Neural progenitor cell (in vitro differentiated cells): ENCODE data around the gene G6PD. TPM values are rescaled to one million over a fixed set of nuclear protein-coding genes. Genes with fewer than 3 reads are reported as not detected.

Experiments used
- DNase-seq: peaks from one replicate; pipeline ENCODE4 v3.0.0-alpha.2; 2016; ENCODE audit warnings: low spot score
- H2AFZ ChIP-seq: fragments of 200-600 bp; sonication (generic); replicated peaks from 2 replicates; pipeline ENCODE4 v1.6.1; 2016; ENCODE audit warnings: antibody characterized with exemption
- H3F3A ChIP-seq: fragments of 200-600 bp; sonication (generic); 2 replicates; pipeline ENCODE4 v1.6.1; 2016; ENCODE audit warnings: antibody characterized with exemption, low read depth
- H3K27ac ChIP-seq: fragments of 200-600 bp; sonication (generic); 2 replicates; pipeline ENCODE4 v1.5.1; 2016; ENCODE audit warnings: mild to moderate bottlenecking
- H3K27me3 ChIP-seq: fragments of 200-600 bp; sonication (generic); 2 replicates; pipeline ENCODE4 v1.6.1; 2016; ENCODE audit warnings: mild to moderate bottlenecking, moderate library complexity
- H3K36me3 ChIP-seq: fragments of 200-600 bp; sonication (generic); 2 replicates; pipeline ENCODE4 v1.5.1; 2016
- H3K4me1 ChIP-seq: fragments of 200-600 bp; sonication (generic); 2 replicates; pipeline ENCODE4 v1.6.1; 2016; ENCODE audit warnings: mixed run types
- H3K4me2 ChIP-seq: fragments of 200-600 bp; sonication (generic); 2 replicates; pipeline ENCODE4 v1.6.1; 2016
- H3K4me3 ChIP-seq: fragments of 200-600 bp; sonication (generic); 2 replicates; pipeline ENCODE4 v1.5.1; 2016
- H3K79me2 ChIP-seq: fragments of 200-600 bp; sonication (generic); 2 replicates; pipeline ENCODE4 v1.6.1; 2016; ENCODE audit warnings: low read depth
- H3K9ac ChIP-seq: fragments of 200-600 bp; sonication (generic); 2 replicates; pipeline ENCODE4 v1.6.1; 2016
- H3K9me3 ChIP-seq: fragments of 200-600 bp; sonication (generic); 2 replicates; pipeline ENCODE4 v1.5.1; 2016; ENCODE audit warnings: low read depth
- H4K20me1 ChIP-seq: fragments of 200-600 bp; sonication (generic); 2 replicates; pipeline ENCODE4 v1.6.1; 2016; ENCODE audit warnings: low read depth
- H3K27ac Mint-ChIP-seq: 3 replicates; pipeline ENCODE4 v1.8.0; 2021; ENCODE audit warnings: mixed read lengths
- H3K27me3 Mint-ChIP-seq: 2 replicates; pipeline ENCODE4 v1.8.0; 2022; ENCODE audit warnings: low read depth, mild to moderate bottlenecking, inconsistent platforms, moderate library complexity, mixed read lengths; ENCODE audit not compliant: insufficient read depth
- H3K36me3 Mint-ChIP-seq: 3 replicates; pipeline ENCODE4 v1.8.0; 2021; ENCODE audit warnings: mixed read lengths
- H3K4me1 Mint-ChIP-seq: 3 replicates; pipeline ENCODE4 v1.8.0; 2021; ENCODE audit warnings: mixed read lengths
- H3K4me3 Mint-ChIP-seq: 3 replicates; pipeline ENCODE4 v1.8.0; 2021; ENCODE audit warnings: mild to moderate bottlenecking, moderate library complexity, mixed read lengths
- H3K9me3 Mint-ChIP-seq: 3 replicates; pipeline ENCODE4 v1.8.0; 2020; ENCODE audit warnings: mixed read lengths
- EZH2 ChIP-seq: fragments of 200-600 bp; sonication (generic); IDR thresholded peaks from 2 replicates; pipeline ENCODE4 v1.6.1; 2017; ENCODE audit warnings: antibody characterized with exemption, mild to moderate bottlenecking, moderate library complexity
- EZH2phosphoT487 ChIP-seq: fragments of 200-600 bp; sonication (generic); IDR thresholded peaks from 2 replicates; pipeline ENCODE4 v1.6.1; 2017; ENCODE audit warnings: antibody characterized with exemption
- total RNA-seq: library from RNA; depleted of rRNA; stranded (reverse); fragments of >200 nt; gene quantifications from 2 replicates; pipeline ENCODE4 v1.2.3, GENCODE V29; 2015; ENCODE audit warnings: low replicate concordance
- TF ChIP-seq, protein P1 (sequence below): fragments of 200-600 bp; sonication (generic); IDR thresholded peaks from 2 replicates; pipeline ENCODE4 v1.5.1; 2017; ENCODE audit warnings: antibody characterized with exemption, mild to moderate bottlenecking

The G6PD gene
- total RNA-seq, 1 donor from 2014 or later = 21.6 TPM

- peaks cover 7% of the 10 kb centered on the region for H3K27me3 Mint-ChIP-seq
- peaks cover 3% of the 10 kb centered on the region for H3F3A ChIP-seq
- H3K9ac ChIP-seq = no peak overlapping the region
- no peaks in the 10 kb centered on the region for H3K4me1 ChIP-seq
- H3K9me3 Mint-ChIP-seq = peaks cover 17% of the 10 kb centered on the region
- H2AFZ ChIP-seq = no peak overlapping the region
- peaks cover 6% of the 10 kb centered on the region for H3K27me3 ChIP-seq
- TF ChIP-seq, protein P1, sequence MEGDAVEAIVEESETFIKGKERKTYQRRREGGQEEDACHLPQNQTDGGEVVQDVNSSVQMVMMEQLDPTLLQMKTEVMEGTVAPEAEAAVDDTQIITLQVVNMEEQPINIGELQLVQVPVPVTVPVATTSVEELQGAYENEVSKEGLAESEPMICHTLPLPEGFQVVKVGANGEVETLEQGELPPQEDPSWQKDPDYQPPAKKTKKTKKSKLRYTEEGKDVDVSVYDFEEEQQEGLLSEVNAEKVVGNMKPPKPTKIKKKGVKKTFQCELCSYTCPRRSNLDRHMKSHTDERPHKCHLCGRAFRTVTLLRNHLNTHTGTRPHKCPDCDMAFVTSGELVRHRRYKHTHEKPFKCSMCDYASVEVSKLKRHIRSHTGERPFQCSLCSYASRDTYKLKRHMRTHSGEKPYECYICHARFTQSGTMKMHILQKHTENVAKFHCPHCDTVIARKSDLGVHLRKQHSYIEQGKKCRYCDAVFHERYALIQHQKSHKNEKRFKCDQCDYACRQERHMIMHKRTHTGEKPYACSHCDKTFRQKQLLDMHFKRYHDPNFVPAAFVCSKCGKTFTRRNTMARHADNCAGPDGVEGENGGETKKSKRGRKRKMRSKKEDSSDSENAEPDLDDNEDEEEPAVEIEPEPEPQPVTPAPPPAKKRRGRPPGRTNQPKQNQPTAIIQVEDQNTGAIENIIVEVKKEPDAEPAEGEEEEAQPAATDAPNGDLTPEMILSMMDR = no peak
- no peak for TF ChIP-seq EZH2phosphoT487
- no peaks in the 10 kb centered on the region for H3K36me3 ChIP-seq
- H3K4me3 ChIP-seq = no peak overlapping the region
- H3K4me2 ChIP-seq = no peak overlapping the region
- H3K4me1 Mint-ChIP-seq = peaks cover 5% of the 10 kb centered on the region
- no peak for DNase-seq
- H3K27ac Mint-ChIP-seq = no peak overlapping the region
- H4K20me1 ChIP-seq = no peaks in the 10 kb centered on the region
- H3K9me3 ChIP-seq = no peaks in the 10 kb centered on the region
- H3K79me2 ChIP-seq = no peaks in the 10 kb centered on the region
- H3K4me3 Mint-ChIP-seq = peak overlapping the region; percentile 53
- H3K27ac ChIP-seq = no peak overlapping the region
- peaks cover 4% of the 10 kb centered on the region for H3K36me3 Mint-ChIP-seq
These were observed 62.1 kb downstream of the G6PD start for GRCh38 chrX:154484255-154485149.

DNA sequence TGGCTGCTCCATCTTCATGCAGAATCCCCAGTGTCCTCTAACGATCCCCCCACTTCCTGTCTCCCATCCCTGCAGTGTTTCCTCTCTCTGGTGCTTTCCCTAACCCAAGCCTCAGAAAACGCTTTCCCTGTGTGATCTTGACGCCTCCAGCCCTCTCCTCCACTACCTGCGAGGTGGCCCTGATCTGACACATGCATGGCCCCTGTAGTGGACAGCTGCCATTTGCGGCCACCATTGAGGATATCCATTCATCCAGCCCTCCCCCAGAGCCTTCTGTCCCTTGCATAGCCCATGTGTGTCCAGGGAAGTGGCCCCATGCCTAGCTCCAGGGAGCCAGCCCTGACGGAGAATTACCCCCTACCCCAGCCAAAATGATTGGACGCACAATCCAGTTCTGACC lies 63.3 kb downstream of the G6PD start:
- Histone ChIP-seq H3K27me3 (no peaks in the 10 kb centered on the region), H3K27ac (no peak overlapping the region), H3K9me3 (no peaks in the 10 kb centered on the region), H3K36me3 (no peaks in the 10 kb centered on the region), H3K9ac (no peak overlapping the region), H4K20me1 (no peaks in the 10 kb centered on the region), H3K4me2 (no peak overlapping the region), H3F3A (peaks cover 3% of the 10 kb centered on the region), H2AFZ (no peak overlapping the region), H3K4me1 (no peaks in the 10 kb centered on the region), H3K79me2 (no peaks in the 10 kb centered on the region), H3K4me3 (no peak overlapping the region)
- Mint-ChIP-seq H3K36me3 (peaks cover 4% of the 10 kb centered on the region), H3K27ac (no peak overlapping the region), H3K4me1 (peaks cover 5% of the 10 kb centered on the region), H3K4me3 (peak overlapping the region; percentile 36), H3K27me3 (peaks cover 6% of the 10 kb centered on the region), H3K9me3 (peaks cover 20% of the 10 kb centered on the region)
- TF ChIP-seq, protein P1 = no peak
- TF ChIP-seq EZH2phosphoT487 (no peak), EZH2 (no peak)
- DNase-seq = no peak

GRCh38 chrX:154482786-154483185 lies 63.9 kb downstream of the G6PD start:
- H3K9me3 ChIP-seq = no peaks in the 10 kb centered on the region
- no peak overlapping the region for H2AFZ ChIP-seq
- no peak for DNase-seq
- peaks cover 6% of the 10 kb centered on the region for H3K27me3 Mint-ChIP-seq
- no peaks in the 10 kb centered on the region for H3K79me2 ChIP-seq
- H3K4me3 Mint-ChIP-seq = no peak overlapping the region
- no peaks in the 10 kb centered on the region for H3K4me1 ChIP-seq
- H3K27ac ChIP-seq = no peak overlapping the region
- peaks cover 5% of the 10 kb centered on the region for H3K4me1 Mint-ChIP-seq
- no peak for TF ChIP-seq EZH2
- TF ChIP-seq, protein P1 = no peak
- no peak for TF ChIP-seq EZH2phosphoT487
- no peak overlapping the region for H3K4me3 ChIP-seq
- peaks cover under 1% of the 10 kb centered on the region for H3K36me3 Mint-ChIP-seq
- H4K20me1 ChIP-seq = no peaks in the 10 kb centered on the region
- no peak overlapping the region for H3K4me2 ChIP-seq
- H3K27me3 ChIP-seq = no peaks in the 10 kb centered on the region
- H3K9ac ChIP-seq = no peak overlapping the region
- no peak overlapping the region for H3K27ac Mint-ChIP-seq
- peaks cover 23% of the 10 kb centered on the region for H3K9me3 Mint-ChIP-seq
- no peaks in the 10 kb centered on the region for H3K36me3 ChIP-seq
- H3F3A ChIP-seq = peaks cover 3% of the 10 kb centered on the region
